ENCODE data around the gene LCAT.
A peak's percentile ranks its signal among the peaks of the same experiment; 100 is the strongest.

The LCAT gene

GRCh38 chr16:67936880-67937605 is 6.9 kb downstream of the LCAT start:
- H3K36me3 ChIP-seq (ENCODE audit: low read depth) = peaks cover 10% of the 10 kb centered on the region
- H3K27ac ChIP-seq (ENCODE audit: poor library complexity, severe bottlenecking) = peak overlapping the region; percentile 82
- no peaks in the 10 kb centered on the region for H3K4me1 ChIP-seq (ENCODE audit: insufficient read depth, poor library complexity, severe bottlenecking)
- H3K27me3 ChIP-seq (ENCODE audit: insufficient read depth, poor library complexity, severe bottlenecking) = no peaks in the 10 kb centered on the region
- DNase-seq (ENCODE audit: low spot score) = peak; percentile 19
- no peak for TF ChIP-seq CTCF (IDR thresholded peaks at IDR 0.05; ENCODE audit: poor library complexity, severe bottlenecking)
- ATAC-seq (ENCODE audit: low read depth) = no peak
- H3K4me3 ChIP-seq (ENCODE audit: severe bottlenecking) = peak overlapping the region; percentile 67
- H3K9me3 ChIP-seq (ENCODE audit: severe bottlenecking) = no peaks in the 10 kb centered on the region

GRCh38 chr16:67936124-67936879 is 7.6 kb downstream of the LCAT start, which contains the start of gene PSMB10:
PSMB10 (minus strand) TSS chr16:67936850; CDS start chr16:67936749, 101 bp downstream.
- Histone ChIP-seq H3K27ac (ENCODE audit: poor library complexity, severe bottlenecking) (peak within 1 kb of the TSS; percentile 82), H3K4me3 (ENCODE audit: severe bottlenecking) (peak within 1 kb of the TSS; percentile 67), H3K9me3 (ENCODE audit: severe bottlenecking) (no peaks in the 10 kb centered on the region), H3K27me3 (ENCODE audit: insufficient read depth, poor library complexity, severe bottlenecking) (no peaks in the 10 kb centered on the region), H3K4me1 (ENCODE audit: insufficient read depth, poor library complexity, severe bottlenecking) (no peaks in the 10 kb centered on the region), H3K36me3 (ENCODE audit: low read depth) (peaks cover 4% of the 10 kb centered on the region; the same call in 1 of the 2 replicates)
- TF ChIP-seq CTCF (IDR thresholded peaks at IDR 0.05; ENCODE audit: poor library complexity, severe bottlenecking) = no peak
- ATAC-seq (ENCODE audit: low read depth) (peak; percentile 18), DNase-seq (ENCODE audit: low spot score) (peak; percentile 66)

DNA sequence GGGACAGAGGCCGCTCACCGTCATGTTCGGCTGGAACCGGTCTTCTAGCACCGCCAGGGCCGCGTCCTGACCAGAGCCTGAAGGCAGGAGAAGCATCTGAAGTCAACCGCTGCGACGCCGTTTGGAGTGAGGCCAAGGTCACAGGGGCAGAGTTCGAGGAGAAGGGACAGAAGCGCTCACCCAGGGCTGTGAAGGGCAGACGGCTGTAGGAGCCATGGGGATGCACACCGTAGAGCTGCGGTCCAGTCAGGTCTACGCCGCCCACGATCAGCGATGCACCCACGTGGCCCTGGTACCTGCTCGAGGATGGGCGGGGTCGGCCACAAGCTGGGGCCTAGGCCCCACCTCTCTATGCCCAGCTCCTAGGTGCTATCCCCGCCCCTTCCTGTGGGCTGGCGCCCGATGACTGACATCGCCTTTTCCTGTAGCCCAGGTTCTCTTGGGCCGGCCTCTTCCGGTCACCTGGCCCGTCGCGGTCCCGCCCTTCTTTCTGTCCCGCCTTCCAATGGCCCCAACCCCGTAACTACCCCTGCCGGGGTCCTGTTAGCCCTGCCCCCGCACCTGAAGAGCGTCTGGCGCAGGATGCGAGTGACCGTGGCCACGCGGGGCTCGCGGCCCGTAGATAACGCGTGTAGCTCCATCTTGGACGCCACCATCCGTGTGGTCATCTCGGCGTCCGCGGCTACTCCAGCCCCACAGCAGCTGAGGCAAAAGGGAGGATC is 8.4 kb downstream of the LCAT start:
- Histone ChIP-seq H3K4me3 (ENCODE audit: severe bottlenecking) (peak overlapping the region; percentile 67), H3K36me3 (ENCODE audit: low read depth) (no peaks in the 10 kb centered on the region), H3K27me3 (ENCODE audit: insufficient read depth, poor library complexity, severe bottlenecking) (no peaks in the 10 kb centered on the region), H3K9me3 (ENCODE audit: severe bottlenecking) (no peaks in the 10 kb centered on the region), H3K27ac (ENCODE audit: poor library complexity, severe bottlenecking) (peak overlapping the region; percentile 82), H3K4me1 (ENCODE audit: insufficient read depth, poor library complexity, severe bottlenecking) (no peaks in the 10 kb centered on the region)
- DNase-seq (ENCODE audit: low spot score) (peak; percentile 99), ATAC-seq (ENCODE audit: low read depth) (peak; percentile 90)
- TF ChIP-seq CTCF (IDR thresholded peaks at IDR 0.05; ENCODE audit: poor library complexity, severe bottlenecking) = no peak

DNA sequence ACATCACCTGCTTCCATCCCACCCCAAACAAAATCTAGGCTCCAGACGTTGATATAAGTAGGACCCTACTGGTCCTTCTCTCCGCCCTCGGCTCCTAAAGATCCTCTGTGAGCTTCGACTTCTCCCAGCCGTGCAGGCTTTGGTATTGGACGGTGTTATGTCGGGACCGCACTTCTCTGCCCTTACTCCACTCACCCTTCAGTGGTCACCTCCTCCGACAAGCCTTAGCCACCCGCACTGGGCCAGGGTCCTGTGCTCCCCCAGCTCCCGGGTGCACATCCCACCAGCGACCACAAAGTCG is 8.9 kb downstream of the LCAT start:
- Histone ChIP-seq H3K27me3 (ENCODE audit: insufficient read depth, poor library complexity, severe bottlenecking) (no peaks in the 10 kb centered on the region), H3K4me3 (ENCODE audit: severe bottlenecking) (peak overlapping the region; percentile 67), H3K4me1 (ENCODE audit: insufficient read depth, poor library complexity, severe bottlenecking) (no peaks in the 10 kb centered on the region), H3K36me3 (ENCODE audit: low read depth) (no peaks in the 10 kb centered on the region), H3K9me3 (ENCODE audit: severe bottlenecking) (no peaks in the 10 kb centered on the region), H3K27ac (ENCODE audit: poor library complexity, severe bottlenecking) (no peak overlapping the region)
- TF ChIP-seq CTCF (IDR thresholded peaks at IDR 0.05; ENCODE audit: poor library complexity, severe bottlenecking) = no peak
- ATAC-seq (ENCODE audit: low read depth) = no peak; the same call in 2 of the 3 replicates
- DNase-seq (ENCODE audit: low spot score) = no peak
